Dedifferentiated amniotic fluid mesenchymal stem cell (primary cell): ENCODE data around the gene EED.
A peak's percentile ranks its signal among the peaks of the same experiment; 100 is the strongest.

Experiments used
- DNase-seq: peaks from one replicate; pipeline ENCODE4 v3.0.0-alpha.2; 2016; ENCODE audit errors: extremely low spot score

The EED gene

DNA sequence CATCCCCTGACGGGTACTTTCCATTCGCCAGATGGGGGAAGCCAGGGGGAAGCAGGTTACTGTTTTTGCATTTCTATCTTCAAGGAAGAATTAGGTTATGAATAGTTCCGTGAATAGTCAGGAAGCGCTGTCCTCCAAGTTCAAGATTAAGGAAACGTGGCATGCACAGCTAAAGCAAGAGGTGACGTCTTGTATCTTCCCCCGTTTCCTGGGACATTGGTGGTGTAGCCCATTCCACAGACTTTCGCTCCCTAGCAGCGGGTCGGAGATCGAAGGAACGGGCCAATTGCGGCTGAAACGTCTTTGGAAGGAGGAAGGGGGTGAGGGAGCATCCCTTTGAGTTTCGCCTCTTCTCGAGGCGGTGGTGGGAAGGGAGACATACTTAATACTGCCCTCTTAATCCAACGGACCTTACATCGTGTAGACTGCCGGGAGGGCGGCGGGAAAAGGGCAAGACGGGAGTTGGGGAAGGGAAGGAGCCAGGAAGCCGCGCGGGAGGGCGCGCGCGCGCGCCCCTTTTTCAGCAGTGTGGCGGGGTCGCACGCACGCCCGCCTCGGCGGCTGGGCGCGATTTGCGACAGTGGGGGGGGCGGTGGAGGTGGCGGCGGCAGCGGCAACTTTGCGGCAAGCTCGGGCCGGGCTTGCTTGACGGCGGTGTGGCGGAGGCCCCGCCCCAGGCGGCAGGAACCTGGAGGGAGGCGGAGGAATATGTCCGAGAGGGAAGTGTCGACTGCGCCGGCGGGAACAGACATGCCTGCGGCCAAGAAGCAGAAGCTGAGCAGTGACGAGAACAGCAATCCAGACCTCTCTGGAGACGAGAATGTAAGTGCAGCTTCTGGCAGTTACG lies at the start of gene EED:
Gene EED (plus strand): TSS at position 232 of the 847 bp plus-strand sequence. CDS start 477 bp downstream, at position 709.
- DNase-seq = peak; percentile 93

DNA sequence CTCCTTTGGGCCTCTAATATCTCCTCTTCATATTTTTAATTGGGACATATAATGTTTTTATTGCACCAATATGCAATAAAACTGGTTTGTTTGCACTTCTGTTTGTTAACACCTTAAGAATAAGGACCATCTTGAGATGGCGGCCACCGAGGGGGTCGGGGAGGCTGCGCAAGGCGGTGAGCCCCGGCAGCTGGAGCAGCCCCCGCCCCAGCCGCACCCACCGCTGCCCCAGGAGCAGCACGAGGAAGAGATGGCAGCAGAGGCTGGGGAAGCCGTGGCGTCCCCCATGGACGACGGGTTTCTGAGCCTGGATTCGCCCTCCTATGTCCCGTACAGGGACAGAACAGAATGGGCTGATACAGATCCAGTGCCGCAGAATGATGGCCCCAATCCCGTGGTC lies 49.6 kb upstream of the EED start:
- DNase-seq = no peak

DNA sequence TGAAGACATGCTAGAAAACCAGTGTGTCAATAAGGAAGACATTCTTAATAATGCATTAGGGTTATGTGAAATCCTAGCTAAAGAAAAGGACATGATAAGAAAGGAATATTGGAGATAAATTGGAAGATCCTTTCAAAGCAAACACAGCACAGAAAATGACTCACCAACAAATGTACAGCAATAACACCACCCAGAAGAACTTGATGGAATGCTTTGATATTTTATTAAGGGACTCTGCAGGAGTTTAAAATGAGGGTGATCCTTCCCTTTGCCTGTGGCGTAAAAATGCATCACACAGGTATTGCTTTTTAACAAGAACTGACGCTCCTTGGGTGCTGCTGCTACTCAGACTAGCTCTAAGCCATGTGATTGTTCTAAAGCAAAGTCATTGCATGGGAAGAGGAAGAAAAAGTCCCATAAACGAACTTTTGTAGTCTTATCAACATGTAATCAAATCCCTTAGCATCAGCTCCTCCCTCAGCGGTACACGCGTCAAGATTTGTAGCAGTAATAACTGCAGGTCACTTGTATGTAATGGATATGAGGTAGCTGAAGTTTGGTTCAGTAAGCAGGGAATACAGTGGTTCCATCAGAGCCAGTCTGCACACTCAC lies 48.4 kb upstream of the EED start:
- DNase-seq = no peak

GRCh38 chr11:86196913-86197312 lies 47.6 kb upstream of the EED start:
- no peak for DNase-seq

- no peak for DNase-seq
Observed at GRCh38 chr11:86197448-86197847, 47.1 kb upstream of the EED start.

- no peak for DNase-seq
Observed at GRCh38 chr11:86198139-86198538, 46.4 kb upstream of the EED start.

GRCh38 chr11:86199354-86199753 lies 45.2 kb upstream of the EED start:
- no peak for DNase-seq

- no peak for DNase-seq
Observed at GRCh38 chr11:86201371-86201884, 43.1 kb upstream of the EED start.

GRCh38 chr11:86202013-86202336 lies 42.6 kb upstream of the EED start:
- no peak for DNase-seq

- DNase-seq = no peak
Observed at GRCh38 chr11:86204356-86204755, 40.2 kb upstream of the EED start.

GRCh38 chr11:86205421-86206336 lies 38.9 kb upstream of the EED start:
- no peak for DNase-seq

DNA sequence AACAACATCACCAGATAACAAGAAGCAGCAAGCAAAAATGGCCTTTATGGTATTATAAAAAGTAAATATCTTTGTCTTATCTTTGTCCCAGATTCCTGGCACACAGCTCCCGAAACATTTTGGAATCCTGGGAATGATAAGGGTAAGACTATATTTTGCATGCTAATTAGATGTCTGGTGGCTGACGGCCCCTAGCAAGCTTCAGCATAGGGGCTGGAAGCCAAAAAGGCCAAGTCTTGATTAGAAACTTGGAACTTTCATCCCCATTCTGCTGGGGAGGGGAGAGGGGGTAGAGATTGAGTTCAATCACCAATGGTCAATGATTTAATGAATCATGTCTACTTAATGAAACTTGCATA lies 38.2 kb upstream of the EED start:
- DNase-seq = no peak

GRCh38 chr11:86207413-86207812 lies 37.1 kb upstream of the EED start:
- no peak for DNase-seq

DNA sequence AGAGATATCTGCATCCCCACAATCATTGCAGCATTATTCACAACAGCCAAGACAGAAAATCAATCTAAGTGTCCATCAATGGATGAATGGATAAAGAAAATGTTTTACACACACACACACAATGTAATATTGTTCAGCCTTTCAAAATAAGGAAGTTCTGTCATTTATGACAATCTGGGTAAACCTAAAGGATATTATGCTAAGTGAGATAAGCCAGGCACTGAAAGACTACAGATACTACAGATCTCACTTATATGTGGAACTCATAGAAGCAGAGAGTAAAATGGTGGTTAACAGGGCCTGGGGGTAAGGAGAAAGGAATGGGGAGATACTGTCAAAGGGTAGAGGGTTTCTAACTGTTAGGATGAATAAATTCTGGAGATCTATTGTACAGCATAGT lies 36.0 kb upstream of the EED start:
- DNase-seq = no peak

- DNase-seq = no peak
Observed at GRCh38 chr11:86209806-86210657, 34.5 kb upstream of the EED start.

DNA sequence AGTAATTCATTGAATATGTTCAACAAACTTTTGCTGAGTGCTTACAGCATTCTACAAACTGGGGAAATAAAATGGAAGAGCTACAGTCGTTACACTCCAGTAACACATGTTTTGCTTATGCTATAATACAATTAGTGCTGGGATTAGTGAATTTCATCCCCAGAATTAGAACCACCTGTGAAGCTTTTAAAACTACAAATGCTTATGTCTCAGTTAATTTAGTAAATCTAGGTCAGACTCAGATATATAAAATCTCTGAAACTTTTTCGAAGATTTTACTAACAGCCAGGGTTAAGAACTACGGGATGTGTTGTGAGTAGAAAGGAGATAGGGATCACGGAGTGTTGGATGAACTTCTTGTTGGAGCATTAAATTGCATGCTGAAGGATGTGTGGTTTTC lies 33.7 kb upstream of the EED start:
- DNase-seq = no peak

- DNase-seq = no peak
Observed at GRCh38 chr11:86211619-86212018, 32.9 kb upstream of the EED start.

DNA sequence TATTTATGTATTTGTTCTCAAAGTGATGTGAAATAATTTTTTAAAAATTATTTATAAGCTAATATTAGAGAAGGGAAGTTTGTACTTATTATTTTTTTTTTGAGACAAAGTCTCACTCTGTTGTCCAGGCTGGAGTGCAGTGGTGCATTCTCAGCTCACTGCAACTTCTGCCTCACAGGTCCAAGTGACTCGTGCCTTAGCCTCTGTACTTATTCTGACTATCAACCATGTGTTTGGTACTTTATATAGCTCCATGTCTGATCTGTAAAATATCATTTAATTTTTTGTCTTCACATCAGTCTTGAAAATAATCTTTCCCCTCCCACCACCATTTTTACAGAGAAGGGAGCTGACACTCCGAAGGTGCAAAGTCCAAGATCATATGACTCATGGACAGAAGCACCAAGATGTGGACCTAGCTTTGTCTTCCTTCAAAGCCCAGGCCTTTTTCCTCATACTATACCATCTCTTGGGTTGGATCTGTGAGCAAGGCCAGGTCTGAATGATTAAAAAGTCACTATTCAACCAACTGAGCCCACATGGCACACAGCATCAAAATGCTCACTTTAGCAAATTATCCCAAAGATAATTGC lies 32.4 kb upstream of the EED start:
- DNase-seq = no peak

GRCh38 chr11:86214710-86215109 lies 29.8 kb upstream of the EED start:
- no peak for DNase-seq

DNA sequence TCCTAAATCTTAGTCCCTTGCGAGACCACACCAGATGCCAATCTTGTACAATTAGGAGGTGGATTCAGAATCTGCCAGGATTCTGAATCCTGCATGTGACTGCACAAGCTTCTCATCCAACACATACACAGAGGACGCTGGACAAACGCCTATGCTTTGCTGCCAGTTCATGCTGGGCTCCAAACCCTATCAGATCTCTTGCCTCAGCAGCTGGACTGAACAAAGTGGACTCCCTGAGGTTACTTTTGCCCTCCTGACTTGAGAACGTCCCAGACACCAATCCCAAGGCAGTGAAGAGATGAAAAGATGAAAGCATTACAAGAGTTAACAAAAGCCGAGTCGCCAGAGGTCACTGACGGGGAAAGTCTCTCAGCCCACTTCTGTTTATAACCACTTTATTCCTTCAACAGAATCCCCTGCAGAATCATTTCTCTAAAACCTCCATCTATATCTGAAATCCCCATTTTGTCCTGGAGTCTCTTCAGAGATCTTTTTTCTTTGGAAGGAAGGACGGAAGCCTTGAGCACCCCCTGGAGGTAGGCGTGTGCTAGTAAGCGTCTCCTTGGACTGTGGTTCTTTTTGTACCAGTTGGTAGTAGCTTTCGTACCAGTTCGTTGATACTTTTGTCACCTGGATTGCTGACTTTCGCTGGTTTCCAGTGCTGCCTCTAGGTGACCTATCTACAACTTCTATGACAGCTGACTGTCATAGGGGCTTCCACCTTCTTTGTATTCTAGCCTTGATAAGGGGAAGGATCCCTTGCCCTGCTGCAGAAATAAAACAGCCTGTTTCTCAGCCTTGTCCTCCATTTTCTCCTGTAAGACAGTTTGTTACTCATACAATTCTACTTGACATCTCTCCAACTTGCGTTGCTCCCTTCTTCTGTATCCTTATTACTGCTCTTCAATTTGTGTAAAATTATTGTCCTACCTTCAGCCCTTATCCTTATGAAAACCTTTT lies 26.1 kb upstream of the EED start:
- DNase-seq = peak; percentile 79
